Measurements from ENCODE around the gene ADAM8. TPM values are rescaled to one million over a fixed set of nuclear protein-coding genes. Genes with fewer than 3 reads are reported as not detected.

Gene ADAM8
- total RNA-seq, 1 experiment from 2014 or later = 16.8 TPM

- no peak overlapping the region for H3K27ac Mint-ChIP-seq (ENCODE audit: unreplicated experiment)
- H3K4me3 Mint-ChIP-seq (ENCODE audit: unreplicated experiment) = no peak overlapping the region
- no peaks in the 10 kb centered on the region for H3K27me3 Mint-ChIP-seq (ENCODE audit: insufficient read depth, unreplicated experiment)
- CTCF ChIA-PET = interaction anchor here (4.0 kb wide), 1 partner anchor 9 kb away, joined by 37 read pairs; no protein-coding TSS in a partner anchor
- no peaks in the 10 kb centered on the region for H3K36me3 Mint-ChIP-seq (ENCODE audit: insufficient read depth, unreplicated experiment)
- intact Hi-C loops (cut with micrococcal nuclease; ENCODE audit: unreplicated experiment) = no loop called here
- no peaks in the 10 kb centered on the region for H3K27me3 ChIP-seq (replicated peaks; ENCODE audit: control insufficient read depth, insufficient read depth, low read length)
- H3K36me3 ChIP-seq (ENCODE audit: control insufficient read depth, insufficient read depth, low read length) = no peaks in the 10 kb centered on the region
- no peak overlapping the region for H3K4me3 ChIP-seq (ENCODE audit: low read depth, low read length)
- H3K4me1 Mint-ChIP-seq (ENCODE audit: low read depth, unreplicated experiment) = peaks cover 20% of the 10 kb centered on the region
- no peaks in the 10 kb centered on the region for H3K9me3 ChIP-seq
- POLR2A ChIA-PET = interaction anchor here (0.5 kb wide), 1 partner anchor 100 kb away, joined by 4 read pairs; no protein-coding TSS in a partner anchor
- H3K9me3 Mint-ChIP-seq (ENCODE audit: unreplicated experiment) = no peaks in the 10 kb centered on the region
- peaks cover 13% of the 10 kb centered on the region; the same call in 1 of the 2 replicates for H3K4me1 ChIP-seq
- no TSS peak for BruUV-seq (replicated peaks)
- DNase-seq = no peak
- TF ChIP-seq CTCF (IDR thresholded peaks at IDR 0.05; ENCODE audit: insufficient read depth in 1 of 2, low read depth in 1 of 2, low read length in 1 of 2, severe bottlenecking in 1 of 2, unreplicated experiment in 1 of 2) = no peak
Observed at GRCh38 chr10:133254421-133255120, 22.1 kb downstream of the ADAM8 start.

GRCh38 chr10:133253361-133253955 is 23.2 kb downstream of the ADAM8 start:
- H3K27me3 Mint-ChIP-seq (ENCODE audit: insufficient read depth, unreplicated experiment) = no peaks in the 10 kb centered on the region
- H3K9me3 Mint-ChIP-seq (ENCODE audit: unreplicated experiment) = no peaks in the 10 kb centered on the region
- H3K36me3 ChIP-seq (ENCODE audit: control insufficient read depth, insufficient read depth, low read length) = no peaks in the 10 kb centered on the region
- POLR2A ChIA-PET = no interaction called here
- no peak for TF ChIP-seq CTCF (IDR thresholded peaks at IDR 0.05; ENCODE audit: insufficient read depth in 1 of 2, low read depth in 1 of 2, low read length in 1 of 2, severe bottlenecking in 1 of 2, unreplicated experiment in 1 of 2)
- H3K4me1 Mint-ChIP-seq (ENCODE audit: low read depth, unreplicated experiment) = peaks cover 14% of the 10 kb centered on the region
- no peak overlapping the region for H3K4me3 Mint-ChIP-seq (ENCODE audit: unreplicated experiment)
- H3K27ac Mint-ChIP-seq (ENCODE audit: unreplicated experiment) = no peak overlapping the region
- H3K9me3 ChIP-seq = no peaks in the 10 kb centered on the region
- peaks cover 13% of the 10 kb centered on the region; the same call in 1 of the 2 replicates for H3K4me1 ChIP-seq
- BruUV-seq (replicated peaks) = no TSS peak
- DNase-seq = no peak
- no peak overlapping the region for H3K4me3 ChIP-seq (ENCODE audit: low read depth, low read length)
- H3K27me3 ChIP-seq (replicated peaks; ENCODE audit: control insufficient read depth, insufficient read depth, low read length) = no peaks in the 10 kb centered on the region
- intact Hi-C loops (cut with micrococcal nuclease; ENCODE audit: unreplicated experiment) = no loop called here
- H3K36me3 Mint-ChIP-seq (ENCODE audit: insufficient read depth, unreplicated experiment) = no peaks in the 10 kb centered on the region
- CTCF ChIA-PET = no interaction called here

- DNase-seq = no peak
- no peak overlapping the region for H3K4me3 Mint-ChIP-seq (ENCODE audit: unreplicated experiment)
- H3K36me3 Mint-ChIP-seq (ENCODE audit: insufficient read depth, unreplicated experiment) = no peaks in the 10 kb centered on the region
- H3K27me3 Mint-ChIP-seq (ENCODE audit: insufficient read depth, unreplicated experiment) = no peaks in the 10 kb centered on the region
- Histone ChIP-seq H3K27me3 (replicated peaks; ENCODE audit: control insufficient read depth, insufficient read depth, low read length) (no peaks in the 10 kb centered on the region), H3K36me3 (ENCODE audit: control insufficient read depth, insufficient read depth, low read length) (no peaks in the 10 kb centered on the region), H3K4me1 (peaks cover 10% of the 10 kb centered on the region), H3K4me3 (ENCODE audit: low read depth, low read length) (no peak overlapping the region), H3K9me3 (no peaks in the 10 kb centered on the region)
- POLR2A ChIA-PET = no interaction called here
- no TSS peak for BruUV-seq (replicated peaks)
- no peak overlapping the region for H3K27ac Mint-ChIP-seq (ENCODE audit: unreplicated experiment)
- CTCF ChIA-PET = interaction anchor here (0.7 kb wide), 1 partner anchor 9 kb away, joined by 3 read pairs; no protein-coding TSS in a partner anchor
- H3K4me1 Mint-ChIP-seq (ENCODE audit: low read depth, unreplicated experiment) = peaks cover 8% of the 10 kb centered on the region
- H3K9me3 Mint-ChIP-seq (ENCODE audit: unreplicated experiment) = no peaks in the 10 kb centered on the region
- intact Hi-C loops (cut with micrococcal nuclease; ENCODE audit: unreplicated experiment) = no loop called here
- TF ChIP-seq CTCF (IDR thresholded peaks at IDR 0.05; ENCODE audit: insufficient read depth in 1 of 2, low read depth in 1 of 2, low read length in 1 of 2, severe bottlenecking in 1 of 2, unreplicated experiment in 1 of 2) = no peak
Observed at GRCh38 chr10:133252223-133252552, 24.5 kb downstream of the ADAM8 start.
